ENCODE data around the gene PRKCG.
"Not testable (repeated sequence)": the region's sequence is repeated elsewhere in the genome, so short reads cannot be mapped to it uniquely, and the experiment has no call there.

The PRKCG gene

GRCh38 chr19:53944933-53945332 lies 62.9 kb downstream of the PRKCG start:
- DNase-seq (ENCODE audit: low spot score): no peak

- peak; percentile 34 for DNase-seq (ENCODE audit: low spot score)
These were observed 63.4 kb downstream of the PRKCG start for GRCh38 chr19:53945441-53945840.

GRCh38 chr19:53945998-53946397 lies 64.0 kb downstream of the PRKCG start:
- no peak for DNase-seq (ENCODE audit: low spot score)

- DNase-seq (ENCODE audit: low spot score): no peak
These were observed 65.6 kb downstream of the PRKCG start for GRCh38 chr19:53947624-53948023.

GRCh38 chr19:53948611-53949010 lies 66.6 kb downstream of the PRKCG start:
- DNase-seq (ENCODE audit: low spot score): not testable (repeated sequence)

GRCh38 chr19:53951436-53951835 lies 69.4 kb downstream of the PRKCG start:
- DNase-seq (ENCODE audit: low spot score): no peak

- no peak for DNase-seq (ENCODE audit: low spot score)
These were observed 70.0 kb downstream of the PRKCG start for GRCh38 chr19:53951947-53952346.

GRCh38 chr19:53953383-53953782 lies 71.4 kb downstream of the PRKCG start:
- DNase-seq (ENCODE audit: low spot score): no peak
